CD4-positive, alpha-beta T cell treated with Interleukin-15 for 4 hours (primary cell): Measurements from ENCODE around the gene HECW1.
"Not testable (repeated sequence)": the region's sequence is repeated elsewhere in the genome, so short reads cannot be mapped to it uniquely, and the experiment has no call there.

Experiments
- DNase-seq: peaks from one replicate; pipeline ENCODE4 v3.0.0-alpha.2; 2020; ENCODE audit warnings: low spot score

HECW1 gene

GRCh38 chr7:43538404-43538771, 425.9 kb downstream of the HECW1 start:
- DNase-seq = no peak

- DNase-seq = no peak
Observed at GRCh38 chr7:43540471-43540870, 428.0 kb downstream of the HECW1 start.

GRCh38 chr7:43542716-43543115, 430.3 kb downstream of the HECW1 start:
- no peak for DNase-seq

- no peak for DNase-seq
Observed at GRCh38 chr7:43546231-43546630, 433.8 kb downstream of the HECW1 start.

- no peak for DNase-seq
Observed at GRCh38 chr7:43550427-43550826, 438.0 kb downstream of the HECW1 start.

GRCh38 chr7:43552122-43552521, 439.7 kb downstream of the HECW1 start:
- no peak for DNase-seq

- DNase-seq = no peak
Observed at GRCh38 chr7:43553999-43554398, 441.6 kb downstream of the HECW1 start.

- no peak for DNase-seq
Observed at GRCh38 chr7:43554423-43554822, 442.0 kb downstream of the HECW1 start.

GRCh38 chr7:43557831-43558495, 445.5 kb downstream of the HECW1 start:
- DNase-seq = no peak

- DNase-seq = no peak
Observed at GRCh38 chr7:43559171-43559945, 446.9 kb downstream of the HECW1 start.

- no peak for DNase-seq
Observed at GRCh38 chr7:43559946-43560335, 447.5 kb downstream of the HECW1 start.

- no peak for DNase-seq
Observed at GRCh38 chr7:43560742-43561330, 448.4 kb downstream of the HECW1 start.

- DNase-seq = no peak
Observed at GRCh38 chr7:43562383-43562782, 449.9 kb downstream of the HECW1 start.

- no peak for DNase-seq
Observed at GRCh38 chr7:43565786-43566185, 453.3 kb downstream of the HECW1 start.

GRCh38 chr7:43568529-43568928, 456.1 kb downstream of the HECW1 start:
- DNase-seq = no peak

GRCh38 chr7:43569424-43569823, 457.0 kb downstream of the HECW1 start:
- DNase-seq = no peak

- no peak for DNase-seq
Observed at GRCh38 chr7:43570688-43571365, 458.4 kb downstream of the HECW1 start.

GRCh38 chr7:43572516-43573049, 460.1 kb downstream of the HECW1 start:
- DNase-seq = peak; percentile 35

GRCh38 chr7:43573832-43574231, 461.4 kb downstream of the HECW1 start:
- DNase-seq = not testable (repeated sequence)

GRCh38 chr7:43575506-43575905, 463.1 kb downstream of the HECW1 start:
- no peak for DNase-seq

- DNase-seq = no peak
Observed at GRCh38 chr7:43576241-43576640, 463.8 kb downstream of the HECW1 start.

GRCh38 chr7:43577485-43577951, 465.1 kb downstream of the HECW1 start:
- DNase-seq = no peak
